HEK293T (cell line): ENCODE results near the gene COL5A1.

Experiments used
- CTCF ChIA-PET: fragments of 350-600 bp; formaldehyde crosslinking; extraction: SDS; loops from one replicate; lab custom pipeline; 2021; ENCODE audit warnings: antibody characterized with exemption, inconsistent platforms; lab: Yijun Ruan, JAX
- POLR2A ChIA-PET: fragments of 350-600 bp; formaldehyde crosslinking; extraction: SDS; loops from one replicate; lab custom pipeline; 2020; ENCODE audit warnings: antibody characterized with exemption, inconsistent platforms; lab: Yijun Ruan, JAX
- DNase-seq: peaks from one replicate; pipeline ENCODE4 v3.0.0; 2012; ENCODE audit warnings: mixed read lengths; ENCODE audit errors: extremely low spot score
- ARNT ChIP-seq: fragments of 450-650 bp; IDR thresholded peaks from 2 replicates; pipeline ENCODE4 v1.6.1; 2017; ENCODE audit warnings: mild to moderate bottlenecking
- BHLHE40 ChIP-seq: fragments of 450-650 bp; IDR thresholded peaks from 2 replicates; pipeline ENCODE4 v1.6.1; 2016; ENCODE audit warnings: mild to moderate bottlenecking, moderate library complexity, borderline replicate concordance
- CTBP1 ChIP-seq: fragments of 450-650 bp; IDR thresholded peaks from 2 replicates; pipeline ENCODE4 v1.6.1; 2016; ENCODE audit warnings: borderline replicate concordance
- ELF4 ChIP-seq: fragments of 450-650 bp; IDR thresholded peaks from 2 replicates; pipeline ENCODE4 v1.6.1; 2017; ENCODE audit warnings: antibody characterized with exemption
- FOXA1 ChIP-seq: fragments of 450-650 bp; IDR thresholded peaks from 2 replicates; pipeline ENCODE4 v1.6.1; 2016; ENCODE audit warnings: mild to moderate bottlenecking
- FOXK2 ChIP-seq: fragments of 450-650 bp; IDR thresholded peaks from 2 replicates; pipeline ENCODE4 v1.6.1; 2016; ENCODE audit warnings: mild to moderate bottlenecking
- FOXM1 ChIP-seq: fragments of 450-650 bp; IDR thresholded peaks from 2 replicates; pipeline ENCODE4 v1.6.1; 2017; ENCODE audit warnings: mild to moderate bottlenecking, borderline replicate concordance
- HDGF ChIP-seq: fragments of 450-650 bp; IDR thresholded peaks from 2 replicates; pipeline ENCODE4 v1.6.1; 2017; ENCODE audit warnings: antibody characterized with exemption, borderline replicate concordance
- L3MBTL2 ChIP-seq: fragments of 450-650 bp; conservative IDR thresholded peaks from 2 replicates; pipeline ENCODE4 v1.6.1; 2016; ENCODE audit warnings: mild to moderate bottlenecking
- LEF1 ChIP-seq: fragments of 450-650 bp; IDR thresholded peaks from 2 replicates; pipeline ENCODE4 v1.6.1; 2017; ENCODE audit warnings: mild to moderate bottlenecking, borderline replicate concordance
- NFRKB ChIP-seq: fragments of 450-650 bp; IDR thresholded peaks from 2 replicates; pipeline ENCODE4 v1.6.1; 2016; ENCODE audit warnings: mild to moderate bottlenecking, moderate library complexity
- SP1 ChIP-seq: fragments of 450-650 bp; IDR thresholded peaks from 2 replicates; pipeline ENCODE4 v1.6.1; 2017
- SUZ12 ChIP-seq: fragments of 450-650 bp; IDR thresholded peaks from 2 replicates; pipeline ENCODE4 v1.6.1; 2016; ENCODE audit warnings: mild to moderate bottlenecking
- TARDBP ChIP-seq: fragments of 450-650 bp; IDR thresholded peaks from 2 replicates; pipeline ENCODE4 v1.6.1; 2016
- ZNF384 ChIP-seq: fragments of 450-650 bp; IDR thresholded peaks from 2 replicates; pipeline ENCODE4 v1.6.1; 2016
- TF ChIP-seq, protein P1 (sequence below): fragments of 450-650 bp; IDR thresholded peaks from 2 replicates; pipeline ENCODE4 v1.6.1; 2016

Gene COL5A1

GRCh38 chr9:134595014-134595413 lies 46.6 kb upstream of the COL5A1 start:
- CTCF ChIA-PET: no interaction called here
- POLR2A ChIA-PET: no interaction called here
- DNase-seq: no peak
- TF ChIP-seq NFRKB (no peak), SP1 (no peak), L3MBTL2 (no peak), CTBP1 (no peak), FOXK2 (no peak), FOXM1 (no peak), FOXA1 (no peak), HDGF (no peak), LEF1 (no peak), BHLHE40 (no peak)
- TF ChIP-seq, protein P1, sequence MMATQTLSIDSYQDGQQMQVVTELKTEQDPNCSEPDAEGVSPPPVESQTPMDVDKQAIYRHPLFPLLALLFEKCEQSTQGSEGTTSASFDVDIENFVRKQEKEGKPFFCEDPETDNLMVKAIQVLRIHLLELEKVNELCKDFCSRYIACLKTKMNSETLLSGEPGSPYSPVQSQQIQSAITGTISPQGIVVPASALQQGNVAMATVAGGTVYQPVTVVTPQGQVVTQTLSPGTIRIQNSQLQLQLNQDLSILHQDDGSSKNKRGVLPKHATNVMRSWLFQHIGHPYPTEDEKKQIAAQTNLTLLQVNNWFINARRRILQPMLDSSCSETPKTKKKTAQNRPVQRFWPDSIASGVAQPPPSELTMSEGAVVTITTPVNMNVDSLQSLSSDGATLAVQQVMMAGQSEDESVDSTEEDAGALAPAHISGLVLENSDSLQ: no peak

- ChIA-PET CTCF (no interaction called here), POLR2A (no interaction called here)
- TF ChIP-seq ELF4 (no peak), NFRKB (no peak), HDGF (no peak)
- DNase-seq: no peak
These were observed 44.3 kb upstream of the COL5A1 start for GRCh38 chr9:134597041-134597913.

DNA sequence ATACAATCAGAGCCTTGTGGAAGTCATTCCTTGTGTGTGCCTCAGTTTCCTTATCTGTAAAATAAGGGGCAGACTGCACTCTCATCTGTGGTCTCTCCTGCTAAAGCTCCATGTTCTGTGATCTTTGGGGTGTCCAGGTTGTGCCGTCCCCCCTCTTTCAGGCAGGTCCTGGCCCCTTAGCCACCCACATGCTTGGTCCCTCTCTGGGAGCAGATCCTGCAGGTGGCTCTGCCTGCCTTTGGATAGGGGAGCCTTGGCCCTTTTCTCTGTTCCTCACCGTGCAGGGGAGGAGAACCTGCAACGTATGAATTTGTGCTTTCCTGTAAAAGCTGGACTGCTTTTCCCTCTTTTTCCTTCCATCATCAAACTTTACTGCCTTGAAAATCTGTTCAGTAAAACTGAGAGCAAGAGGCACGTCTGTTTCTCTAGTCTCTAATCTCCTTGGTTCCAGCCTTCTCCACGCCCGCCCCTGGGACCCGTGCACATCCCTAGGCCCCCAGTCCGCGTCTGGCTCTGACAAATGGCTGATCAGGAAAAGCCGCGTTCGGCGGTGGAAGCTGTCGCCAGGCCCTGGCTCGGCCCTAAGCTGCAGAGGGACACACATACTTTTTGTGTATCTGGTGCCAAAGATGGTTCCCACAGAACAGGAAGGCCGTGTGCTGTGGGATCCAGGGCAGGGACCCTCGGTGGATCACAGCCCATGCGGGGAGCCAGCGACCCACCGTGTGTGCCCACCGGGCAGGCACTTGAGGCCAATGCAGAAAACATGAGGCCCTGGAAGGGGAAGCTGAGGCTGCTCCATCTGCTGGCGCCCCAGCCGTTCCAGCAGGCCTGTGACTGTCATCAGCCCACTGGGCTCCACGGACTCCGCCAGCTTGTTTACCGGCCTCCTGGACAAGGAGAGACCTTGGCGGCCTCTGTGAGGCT lies 43.4 kb upstream of the COL5A1 start:
- CTCF ChIA-PET: no interaction called here
- DNase-seq: peak; percentile 7
- TF ChIP-seq FOXK2 (no peak), SP1 (no peak), ARNT (no peak), TARDBP (no peak), L3MBTL2 (no peak), SUZ12 (no peak), BHLHE40 (no peak), ZNF384 (no peak), FOXA1 (no peak), HDGF (no peak), FOXM1 (no peak), ELF4 (no peak), LEF1 (no peak), CTBP1 (no peak), NFRKB (no peak)
- TF ChIP-seq, protein P1: no peak
- POLR2A ChIA-PET: no interaction called here

DNA sequence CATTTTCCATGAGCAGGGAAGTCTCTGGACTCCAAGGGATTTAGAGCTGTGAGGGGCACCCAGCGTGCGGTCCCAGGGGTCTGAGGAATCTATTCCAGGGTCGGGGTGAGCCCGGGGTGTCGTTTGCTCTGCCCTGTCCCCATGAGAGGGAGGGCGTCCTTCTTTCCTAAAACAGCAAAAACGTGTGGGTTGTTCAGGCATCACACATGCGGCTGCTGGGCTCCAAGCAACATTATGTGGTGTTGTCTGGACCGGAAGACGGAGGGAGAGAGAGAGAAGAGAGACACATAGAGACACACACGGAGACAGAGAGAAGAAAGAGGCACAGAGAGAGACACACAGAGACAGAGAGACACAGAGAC lies 42.7 kb upstream of the COL5A1 start:
- CTCF ChIA-PET: no interaction called here
- POLR2A ChIA-PET: no interaction called here
- TF ChIP-seq LEF1 (no peak), HDGF (no peak), NFRKB (no peak), TARDBP (no peak), ELF4 (no peak)
- no peak for DNase-seq

DNA sequence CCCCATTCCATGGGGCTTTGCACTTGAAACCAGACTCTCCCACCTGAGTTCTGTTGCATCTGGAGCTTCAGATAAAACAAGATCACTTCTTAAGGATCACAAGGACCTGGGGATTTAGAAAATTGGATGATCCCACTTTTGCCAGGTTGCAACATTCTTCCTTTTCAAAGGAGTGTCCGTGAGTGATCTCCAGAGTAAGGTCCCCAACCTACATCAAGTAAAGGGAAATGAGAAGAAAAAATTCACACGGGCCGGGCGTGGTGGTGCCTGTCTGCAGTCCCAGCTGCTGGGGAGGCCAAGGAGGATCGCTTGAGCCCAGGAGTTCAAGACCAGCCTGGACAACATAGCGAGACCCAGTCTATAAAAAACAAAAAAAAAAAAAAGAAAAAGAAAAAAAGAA lies 41.2 kb upstream of the COL5A1 start:
- CTCF ChIA-PET: no interaction called here

DNA sequence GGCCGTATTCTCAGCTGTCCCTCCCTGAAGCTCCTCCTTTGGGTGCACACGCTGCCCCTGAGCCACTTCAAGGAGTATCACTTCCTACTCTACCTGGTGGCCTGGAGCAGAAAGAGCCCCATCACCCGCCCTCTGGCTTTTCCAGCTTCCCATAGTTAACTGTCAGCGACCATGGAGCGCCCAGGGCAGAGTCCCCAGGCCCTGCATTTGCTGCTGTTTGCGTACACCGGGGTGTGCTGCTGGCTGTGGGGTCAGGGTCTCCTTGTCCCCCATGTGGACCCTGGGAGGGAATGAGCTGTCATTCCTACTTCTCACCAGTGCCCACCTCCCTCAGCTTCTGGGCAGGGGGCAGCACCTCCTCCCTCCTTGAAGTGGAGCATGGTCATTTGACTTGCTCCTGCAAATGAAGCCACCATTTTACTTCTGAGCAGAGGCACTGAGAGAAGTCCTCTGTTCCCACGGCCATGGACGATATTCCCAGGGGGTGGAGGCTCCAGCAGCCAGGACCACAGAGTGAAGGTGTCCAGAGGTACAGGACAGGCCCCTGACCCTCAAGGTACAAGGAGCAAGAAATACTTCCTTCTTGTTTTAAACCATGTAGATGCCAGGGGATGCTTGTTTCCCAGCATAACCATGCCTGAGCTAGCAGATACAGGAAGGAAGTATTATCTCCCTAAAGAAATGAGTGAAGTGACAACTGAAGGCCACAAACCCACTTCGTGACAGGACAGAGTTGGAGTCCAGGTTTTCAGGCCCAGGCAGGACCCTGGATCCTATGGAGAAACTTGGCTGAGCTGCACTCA lies 40.6 kb upstream of the COL5A1 start:
- TF ChIP-seq CTBP1 (no peak), SUZ12 (no peak), ZNF384 (no peak), ELF4 (no peak), ARNT (no peak), LEF1 (no peak), FOXA1 (no peak), TARDBP (no peak), L3MBTL2 (no peak), FOXM1 (no peak), SP1 (no peak), FOXK2 (no peak), BHLHE40 (no peak), NFRKB (no peak)
- TF ChIP-seq, protein P1: no peak
- no peak for DNase-seq
- CTCF ChIA-PET: no interaction called here
- POLR2A ChIA-PET: no interaction called here

More for the DNA sequence above, 41.2 kb upstream of the COL5A1 start:
- TF ChIP-seq SUZ12: no peak
- TF ChIP-seq, protein P1: no peak
- DNase-seq: no peak
- POLR2A ChIA-PET: no interaction called here
